ENCODE results near the gene CCDC82. TPM values are rescaled to one million over a fixed set of nuclear protein-coding genes. Genes with fewer than 3 reads are reported as not detected.

The CCDC82 gene
- total RNA-seq, 1 donor from 2014 or later = 9.5 TPM

GRCh38 chr11:96400697-96401096 is 11.0 kb upstream of the CCDC82 start:
- Histone ChIP-seq H3K36me3 (no peaks in the 10 kb centered on the region), H3K4me1 (no peaks in the 10 kb centered on the region), H3K4me3 (no peak overlapping the region), H3K27me3 (no peaks in the 10 kb centered on the region), H3K9me3 (no peaks in the 10 kb centered on the region), H3K27ac (no peak overlapping the region)
- TF ChIP-seq CTCF (IDR thresholded peaks at IDR 0.05) = no peak
- intact Hi-C loops (cut with DNase I) = no loop called here
- no peak for DNase-seq (ENCODE audit: low spot score in 2 of 2)

DNA sequence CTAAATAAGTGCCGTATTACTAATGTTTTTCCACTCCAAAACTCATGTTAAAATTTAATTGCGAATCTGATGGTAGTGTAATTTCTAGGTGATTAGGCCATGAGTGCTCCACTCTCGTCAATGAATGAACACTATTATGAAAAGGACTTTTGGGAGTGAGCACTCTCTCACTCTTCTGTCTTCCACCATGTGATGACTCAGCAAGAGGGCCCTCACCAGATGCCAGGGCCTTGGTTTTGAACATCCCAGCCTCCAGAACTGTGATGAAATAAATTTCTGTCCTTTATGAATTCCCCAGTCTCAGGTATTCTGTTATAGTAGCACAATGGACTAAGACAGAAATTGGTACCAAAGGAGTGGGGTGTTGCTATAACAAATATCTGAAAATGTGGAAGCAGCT is 8.2 kb upstream of the CCDC82 start:
- Histone ChIP-seq H3K27me3 (no peaks in the 10 kb centered on the region), H3K27ac (no peak overlapping the region), H3K36me3 (no peaks in the 10 kb centered on the region), H3K4me1 (no peaks in the 10 kb centered on the region), H3K4me3 (no peak overlapping the region), H3K9me3 (no peaks in the 10 kb centered on the region)
- no peak for DNase-seq (ENCODE audit: low spot score in 2 of 2)
- intact Hi-C loops (cut with DNase I) = no loop called here
- TF ChIP-seq CTCF (IDR thresholded peaks at IDR 0.05) = no peak

DNA sequence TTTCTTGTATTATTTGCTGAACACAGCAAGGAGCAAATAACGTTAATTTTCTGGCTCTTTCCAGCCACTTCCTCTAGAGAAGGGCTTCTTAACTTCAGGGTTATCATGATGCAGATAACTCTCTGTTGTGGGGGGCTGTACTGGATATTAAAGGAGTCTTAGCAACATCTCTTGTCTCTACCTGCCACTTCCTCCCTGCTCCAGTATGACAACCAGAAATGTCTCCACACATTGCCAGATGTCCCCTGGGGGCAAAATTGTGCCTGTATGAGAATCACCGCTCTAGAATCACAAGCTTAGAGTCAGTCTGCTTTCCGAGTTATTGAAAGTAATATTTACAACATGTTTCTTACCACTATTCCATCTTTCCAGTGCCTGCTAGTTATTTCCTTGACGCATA is 6.9 kb upstream of the CCDC82 start:
- H3K4me3 ChIP-seq = no peak overlapping the region
- no peaks in the 10 kb centered on the region for H3K9me3 ChIP-seq
- no peak for DNase-seq (ENCODE audit: low spot score in 2 of 2)
- intact Hi-C loops (cut with DNase I) = no loop called here
- no peak for TF ChIP-seq CTCF (IDR thresholded peaks at IDR 0.05)
- no peak overlapping the region for H3K27ac ChIP-seq
- H3K27me3 ChIP-seq = no peaks in the 10 kb centered on the region
- peaks cover 0 to 3% of the 10 kb centered on the region in 2 donors for H3K4me1 ChIP-seq
- no peaks in the 10 kb centered on the region for H3K36me3 ChIP-seq

- Histone ChIP-seq H3K9me3 (no peaks in the 10 kb centered on the region), H3K36me3 (no peaks in the 10 kb centered on the region), H3K4me1 (peaks cover 0 to 8% of the 10 kb centered on the region in 2 donors), H3K27ac (no peak overlapping the region), H3K27me3 (no peaks in the 10 kb centered on the region), H3K4me3 (no peak overlapping the region)
- TF ChIP-seq CTCF (IDR thresholded peaks at IDR 0.05) = no peak
- intact Hi-C loops (cut with DNase I) = loop anchor here (5.0 kb wide), 1 partner anchor 1422 kb away; the partner anchor contains the start of genes CWC15 and KDM4D
- DNase-seq (ENCODE audit: low spot score in 2 of 2) = no peak
Observed at GRCh38 chr11:96394773-96395172, 5.1 kb upstream of the CCDC82 start.

GRCh38 chr11:96393753-96394348 is 4.1 kb upstream of the CCDC82 start:
- H3K4me3 ChIP-seq = no peak overlapping the region
- no peaks in the 10 kb centered on the region for H3K36me3 ChIP-seq
- peak; percentile 33 to 60 (median 49) for TF ChIP-seq CTCF (IDR thresholded peaks at IDR 0.05)
- intact Hi-C loops (cut with DNase I) = loop anchor here (5.0 kb wide), 1 partner anchor 1422 kb away; the partner anchor contains the start of genes CWC15 and KDM4D
- no peaks in the 10 kb centered on the region for H3K27me3 ChIP-seq
- H3K4me1 ChIP-seq = peaks cover 0 to 10% of the 10 kb centered on the region in 2 donors
- H3K9me3 ChIP-seq = no peaks in the 10 kb centered on the region
- no peak for DNase-seq (ENCODE audit: low spot score in 2 of 2)
- no peak overlapping the region for H3K27ac ChIP-seq

Data from ascending aorta (tissue), 2 donors.